Measurements from ENCODE around the gene TGFB2. TPM values are rescaled to one million over a fixed set of nuclear protein-coding genes. Genes with fewer than 3 reads are reported as not detected.

The TGFB2 gene
- polyA plus RNA-seq, 1 experiment, result 14.8 TPM

DNA sequence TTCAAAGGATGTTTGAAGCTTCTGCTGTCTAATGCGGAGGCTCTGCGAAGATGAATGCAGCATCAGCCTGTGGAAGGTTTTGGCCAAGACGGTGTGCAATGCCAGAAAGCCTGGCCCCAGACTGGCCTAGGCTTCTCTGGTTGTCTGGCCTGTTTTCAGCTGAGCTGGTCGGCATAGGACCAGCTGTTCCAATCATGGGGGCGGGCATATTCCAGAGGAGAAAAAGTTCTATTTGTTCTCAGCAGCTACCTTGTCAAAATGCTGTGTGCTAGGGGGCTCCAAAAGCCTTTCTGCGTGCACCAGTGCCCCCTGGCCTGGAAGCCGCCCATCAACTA is 57.6 kb downstream of the TGFB2 start:
- TF ChIP-seq, protein P1, sequence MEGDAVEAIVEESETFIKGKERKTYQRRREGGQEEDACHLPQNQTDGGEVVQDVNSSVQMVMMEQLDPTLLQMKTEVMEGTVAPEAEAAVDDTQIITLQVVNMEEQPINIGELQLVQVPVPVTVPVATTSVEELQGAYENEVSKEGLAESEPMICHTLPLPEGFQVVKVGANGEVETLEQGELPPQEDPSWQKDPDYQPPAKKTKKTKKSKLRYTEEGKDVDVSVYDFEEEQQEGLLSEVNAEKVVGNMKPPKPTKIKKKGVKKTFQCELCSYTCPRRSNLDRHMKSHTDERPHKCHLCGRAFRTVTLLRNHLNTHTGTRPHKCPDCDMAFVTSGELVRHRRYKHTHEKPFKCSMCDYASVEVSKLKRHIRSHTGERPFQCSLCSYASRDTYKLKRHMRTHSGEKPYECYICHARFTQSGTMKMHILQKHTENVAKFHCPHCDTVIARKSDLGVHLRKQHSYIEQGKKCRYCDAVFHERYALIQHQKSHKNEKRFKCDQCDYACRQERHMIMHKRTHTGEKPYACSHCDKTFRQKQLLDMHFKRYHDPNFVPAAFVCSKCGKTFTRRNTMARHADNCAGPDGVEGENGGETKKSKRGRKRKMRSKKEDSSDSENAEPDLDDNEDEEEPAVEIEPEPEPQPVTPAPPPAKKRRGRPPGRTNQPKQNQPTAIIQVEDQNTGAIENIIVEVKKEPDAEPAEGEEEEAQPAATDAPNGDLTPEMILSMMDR (IDR thresholded peaks at IDR 0.05; ENCODE audit: low read depth, low read length), result no peak
- Histone ChIP-seq H3K9me3 (ENCODE audit: control insufficient read depth, insufficient read depth, low read length) (peaks cover 8% of the 10 kb centered on the region), H3K4me3 (ENCODE audit: low read depth, low read length) (no peak overlapping the region), H3K27me3 (ENCODE audit: control insufficient read depth, insufficient read depth, low read length) (no peaks in the 10 kb centered on the region), H3K27ac (ENCODE audit: low read depth, low read length) (no peak overlapping the region)
- DNase-seq (ENCODE audit: low read depth, low spot score), result no peak
- CTCF ChIA-PET, result interaction anchor here (1.2 to 1.6 kb wide), 2 partner anchors 17 to 664 kb away, joined by 3 read pairs; no protein-coding TSS in a partner anchor
- POLR2A ChIA-PET, result no interaction called here

DNA sequence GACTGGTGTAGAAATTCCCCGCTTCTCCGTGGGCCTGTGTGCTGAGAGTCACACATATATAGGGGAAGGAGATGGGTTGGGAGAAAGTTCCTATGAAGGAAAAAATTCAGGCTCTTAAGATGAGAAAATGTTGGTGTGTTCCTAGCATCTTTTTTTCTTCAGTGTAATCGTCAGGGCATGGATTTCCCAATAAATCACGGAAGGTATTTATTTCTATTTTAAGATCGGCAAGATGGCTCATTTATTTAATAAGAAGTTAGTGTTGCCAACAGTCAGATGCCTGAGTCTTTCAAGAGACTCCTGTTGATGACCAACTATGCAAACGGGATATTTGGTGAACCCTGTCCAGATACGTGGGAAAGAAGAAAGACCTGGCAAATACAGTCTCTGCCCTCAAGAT is 58.2 kb downstream of the TGFB2 start:
- CTCF ChIA-PET, result interaction anchor here (1.6 kb wide), 1 partner anchor 664 kb away, joined by 3 read pairs; no protein-coding TSS in a partner anchor
- TF ChIP-seq, protein P1 (IDR thresholded peaks at IDR 0.05; ENCODE audit: low read depth, low read length), result no peak
- POLR2A ChIA-PET, result no interaction called here
- Histone ChIP-seq H3K27me3 (ENCODE audit: control insufficient read depth, insufficient read depth, low read length) (no peaks in the 10 kb centered on the region), H3K27ac (ENCODE audit: low read depth, low read length) (no peak overlapping the region), H3K9me3 (ENCODE audit: control insufficient read depth, insufficient read depth, low read length) (peaks cover 8% of the 10 kb centered on the region), H3K4me3 (ENCODE audit: low read depth, low read length) (no peak overlapping the region)
- DNase-seq (ENCODE audit: low read depth, low spot score), result no peak

DNA sequence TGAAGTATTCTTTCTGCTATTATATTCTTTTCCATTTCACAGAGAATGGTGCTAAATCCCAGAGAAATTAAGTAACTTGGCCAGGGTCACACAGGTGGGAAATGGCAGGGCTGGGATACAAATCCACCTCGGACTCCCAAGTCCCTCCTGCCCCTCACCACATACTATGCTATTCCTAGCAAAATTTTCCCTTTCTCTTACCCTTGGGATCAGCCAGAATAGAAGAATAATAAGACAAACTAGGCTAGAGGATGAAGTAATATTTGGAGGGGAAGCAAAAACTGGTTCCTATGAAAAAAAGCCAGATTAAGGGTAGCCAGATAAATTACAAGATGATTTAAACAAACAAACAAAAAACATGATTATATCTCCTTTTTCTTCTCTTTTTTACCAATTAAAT is 62.5 kb downstream of the TGFB2 start:
- Histone ChIP-seq H3K9me3 (ENCODE audit: control insufficient read depth, insufficient read depth, low read length) (0 out of 2 replicates have a peak, but pooled peaks cover 3% of the 10 kb centered on the region), H3K4me3 (ENCODE audit: low read depth, low read length) (no peak overlapping the region), H3K27me3 (ENCODE audit: control insufficient read depth, insufficient read depth, low read length) (no peaks in the 10 kb centered on the region), H3K27ac (ENCODE audit: low read depth, low read length) (no peak overlapping the region)
- ChIA-PET CTCF (no interaction called here), POLR2A (no interaction called here)
- no peak for DNase-seq (ENCODE audit: low read depth, low spot score)
- TF ChIP-seq, protein P1 (IDR thresholded peaks at IDR 0.05; ENCODE audit: low read depth, low read length), result no peak

DNA sequence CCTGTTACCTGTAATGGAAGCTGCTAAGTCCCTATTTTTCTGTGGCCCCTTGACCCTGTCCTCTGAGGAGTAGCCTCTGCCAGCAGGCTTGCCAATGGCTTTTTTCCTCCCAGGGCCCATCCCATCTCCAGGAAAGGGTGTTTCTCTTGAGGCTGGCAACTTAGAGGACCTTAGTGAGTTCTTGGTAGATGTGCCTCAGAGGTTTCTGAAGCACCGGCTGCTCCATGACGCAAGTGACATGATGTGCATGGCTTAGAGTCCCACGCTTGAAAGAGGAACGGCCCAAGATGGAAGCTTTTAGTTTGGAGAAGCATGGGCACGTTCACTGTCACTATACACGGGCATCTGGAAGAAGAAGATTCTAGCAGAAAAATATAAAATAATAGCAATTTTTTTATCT is 63.0 kb downstream of the TGFB2 start:
- CTCF ChIA-PET, result no interaction called here
- H3K9me3 ChIP-seq (ENCODE audit: control insufficient read depth, insufficient read depth, low read length), result no peaks in the 10 kb centered on the region
- POLR2A ChIA-PET, result no interaction called here
- TF ChIP-seq, protein P1 (IDR thresholded peaks at IDR 0.05; ENCODE audit: low read depth, low read length), result no peak
- no peak overlapping the region for H3K27ac ChIP-seq (ENCODE audit: low read depth, low read length)
- DNase-seq (ENCODE audit: low read depth, low spot score), result no peak
- no peak overlapping the region for H3K4me3 ChIP-seq (ENCODE audit: low read depth, low read length)
- no peaks in the 10 kb centered on the region for H3K27me3 ChIP-seq (ENCODE audit: control insufficient read depth, insufficient read depth, low read length)

DNA sequence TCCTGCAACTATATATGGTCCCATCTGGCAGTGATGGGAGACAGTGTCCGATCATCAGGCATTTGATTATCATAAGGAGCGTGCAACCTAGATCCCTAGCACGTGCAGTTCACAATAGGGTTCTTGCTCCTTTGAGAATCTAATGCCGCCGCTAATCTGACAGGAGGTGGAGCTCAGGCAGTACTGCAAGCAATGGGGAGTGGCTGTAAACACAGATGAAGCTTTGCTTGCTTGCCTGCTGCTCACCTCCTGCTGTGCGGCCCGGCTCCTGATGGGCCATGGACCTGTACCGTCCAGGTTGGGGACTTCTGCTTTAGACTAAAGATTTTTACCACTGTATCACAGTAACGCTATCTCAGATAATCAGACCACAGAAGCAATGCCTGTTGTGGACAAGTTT is 63.8 kb downstream of the TGFB2 start:
- Histone ChIP-seq H3K9me3 (ENCODE audit: control insufficient read depth, insufficient read depth, low read length) (no peaks in the 10 kb centered on the region), H3K27me3 (ENCODE audit: control insufficient read depth, insufficient read depth, low read length) (no peaks in the 10 kb centered on the region), H3K4me3 (ENCODE audit: low read depth, low read length) (no peak overlapping the region), H3K27ac (ENCODE audit: low read depth, low read length) (no peak overlapping the region)
- TF ChIP-seq, protein P1 (IDR thresholded peaks at IDR 0.05; ENCODE audit: low read depth, low read length), result no peak
- ChIA-PET CTCF (no interaction called here), POLR2A (no interaction called here)
- DNase-seq (ENCODE audit: low read depth, low spot score), result no peak

Measured in AG04450 (cell line).